ENCODE results near the gene WBP1L.

DNA sequence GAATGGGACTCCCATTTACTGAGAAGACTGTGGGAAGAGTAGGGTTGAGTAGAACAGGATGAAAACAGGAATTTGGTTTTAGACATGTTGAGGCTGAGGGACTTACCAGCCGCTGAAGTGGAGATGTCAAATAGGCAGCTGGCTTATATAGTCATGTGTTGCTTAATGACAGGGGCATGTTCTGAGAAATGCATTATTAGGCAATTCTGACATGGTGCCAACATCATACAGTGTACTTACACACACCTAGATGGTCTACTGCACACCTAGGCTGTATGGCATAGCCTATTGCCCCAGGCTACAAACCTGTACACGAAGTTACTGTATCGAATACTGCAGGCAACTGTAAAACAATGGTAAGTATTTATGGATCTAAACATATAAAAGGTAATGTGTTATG is 47.0 kb upstream of the WBP1L start:
- TF ChIP-seq, protein P1, sequence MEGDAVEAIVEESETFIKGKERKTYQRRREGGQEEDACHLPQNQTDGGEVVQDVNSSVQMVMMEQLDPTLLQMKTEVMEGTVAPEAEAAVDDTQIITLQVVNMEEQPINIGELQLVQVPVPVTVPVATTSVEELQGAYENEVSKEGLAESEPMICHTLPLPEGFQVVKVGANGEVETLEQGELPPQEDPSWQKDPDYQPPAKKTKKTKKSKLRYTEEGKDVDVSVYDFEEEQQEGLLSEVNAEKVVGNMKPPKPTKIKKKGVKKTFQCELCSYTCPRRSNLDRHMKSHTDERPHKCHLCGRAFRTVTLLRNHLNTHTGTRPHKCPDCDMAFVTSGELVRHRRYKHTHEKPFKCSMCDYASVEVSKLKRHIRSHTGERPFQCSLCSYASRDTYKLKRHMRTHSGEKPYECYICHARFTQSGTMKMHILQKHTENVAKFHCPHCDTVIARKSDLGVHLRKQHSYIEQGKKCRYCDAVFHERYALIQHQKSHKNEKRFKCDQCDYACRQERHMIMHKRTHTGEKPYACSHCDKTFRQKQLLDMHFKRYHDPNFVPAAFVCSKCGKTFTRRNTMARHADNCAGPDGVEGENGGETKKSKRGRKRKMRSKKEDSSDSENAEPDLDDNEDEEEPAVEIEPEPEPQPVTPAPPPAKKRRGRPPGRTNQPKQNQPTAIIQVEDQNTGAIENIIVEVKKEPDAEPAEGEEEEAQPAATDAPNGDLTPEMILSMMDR (IDR thresholded peaks at IDR 0.05; ENCODE audit: insufficient read depth, low read length, poor library complexity, severe bottlenecking): no peak
- TF ChIP-seq EZH2phosphoT487 (conservative IDR thresholded peaks at IDR 0.05; ENCODE audit: low read length): no peak

Measured in SU-DHL-6 (cell line).